Measurements from ENCODE around the gene DTD2.
A peak's percentile ranks its signal among the peaks of the same experiment; 100 is the strongest.
"Not testable (repeated sequence)": the region's sequence is repeated elsewhere in the genome, so short reads cannot be mapped to it uniquely, and the experiment has no call there.

DTD2 gene

GRCh38 chr14:31441273-31442111 is 15.8 kb downstream of the DTD2 start:
- intact Hi-C loops (cut with DNase I; ENCODE audit: low total_unique reads): no loop called here
- Histone ChIP-seq H3K4me3 (no peak overlapping the region), H3K4me1 (peaks cover 0 to 27% (median 0%) of the 10 kb centered on the region in 4 donors), H3K27ac (peak overlapping the region; percentile 45 to 72), H3K9me3 (no peaks in the 10 kb centered on the region), H3K36me3 (no peaks in the 10 kb centered on the region), H3K27me3 (no peaks in the 10 kb centered on the region)
- TF ChIP-seq CTCF (IDR thresholded peaks at IDR 0.05): no peak
- DNase-seq: no peak

- TF ChIP-seq CTCF (IDR thresholded peaks at IDR 0.05): no peak
- Histone ChIP-seq H3K27me3 (no peaks in the 10 kb centered on the region), H3K36me3 (no peaks in the 10 kb centered on the region), H3K9me3 (no peaks in the 10 kb centered on the region), H3K4me1 (peaks cover 0 to 32% (median 0%) of the 10 kb centered on the region in 4 donors), H3K4me3 (no peak overlapping the region), H3K27ac (no peak overlapping the region)
- intact Hi-C loops (cut with DNase I; ENCODE audit: low total_unique reads): no loop called here
- DNase-seq: no peak
These were observed 17.0 kb downstream of the DTD2 start for GRCh38 chr14:31440280-31440679.

GRCh38 chr14:31439561-31439960 is 17.7 kb downstream of the DTD2 start:
- Histone ChIP-seq H3K27ac (no peak overlapping the region), H3K4me3 (no peak overlapping the region), H3K4me1 (peaks cover 0 to 37% (median 3%) of the 10 kb centered on the region in 4 donors), H3K27me3 (no peaks in the 10 kb centered on the region), H3K9me3 (no peaks in the 10 kb centered on the region), H3K36me3 (no peaks in the 10 kb centered on the region)
- no peak for DNase-seq
- TF ChIP-seq CTCF (IDR thresholded peaks at IDR 0.05): no peak
- intact Hi-C loops (cut with DNase I; ENCODE audit: low total_unique reads): no loop called here

- H3K27me3 ChIP-seq; H3K4me3 ChIP-seq; intact Hi-C loops (cut with DNase I; ENCODE audit: low total_unique reads); H3K9me3 ChIP-seq; H3K27ac ChIP-seq; H3K36me3 ChIP-seq; DNase-seq: not testable (repeated sequence)
- peaks cover 0 to 32% (median 3%) of the 10 kb centered on the region in 4 donors for H3K4me1 ChIP-seq
These were observed 20.1 kb downstream of the DTD2 start for GRCh38 chr14:31437045-31437691.

GRCh38 chr14:31435276-31435675 is 22.0 kb downstream of the DTD2 start:
- H3K27ac ChIP-seq: peak overlapping the region in 1 of 2 donors; percentile 49
- intact Hi-C loops (cut with DNase I; ENCODE audit: low total_unique reads): no loop called here
- peaks cover 0 to 17% (median 3%) of the 10 kb centered on the region in 4 donors for H3K4me1 ChIP-seq
- H3K9me3 ChIP-seq: no peaks in the 10 kb centered on the region
- no peaks in the 10 kb centered on the region for H3K36me3 ChIP-seq
- H3K4me3 ChIP-seq: no peak overlapping the region
- TF ChIP-seq CTCF (IDR thresholded peaks at IDR 0.05): no peak
- DNase-seq: no peak
- no peaks in the 10 kb centered on the region for H3K27me3 ChIP-seq

GRCh38 chr14:31430634-31431264 is 26.6 kb downstream of the DTD2 start:
- H3K36me3 ChIP-seq: peaks cover 0 to 7% (median 0%) of the 10 kb centered on the region in 3 donors
- no peak for DNase-seq
- no peaks in the 10 kb centered on the region for H3K9me3 ChIP-seq
- no peak for TF ChIP-seq CTCF (IDR thresholded peaks at IDR 0.05)
- intact Hi-C loops (cut with DNase I; ENCODE audit: low total_unique reads): no loop called here
- H3K27ac ChIP-seq: no peak overlapping the region
- H3K4me1 ChIP-seq: peaks cover 0 to 9% (median 3%) of the 10 kb centered on the region in 4 donors
- H3K27me3 ChIP-seq: no peaks in the 10 kb centered on the region
- H3K4me3 ChIP-seq: no peak overlapping the region
